GM23338 (cell line): Measurements from ENCODE around the gene LTB4R.

Experiments used
- ZNF114 ChIP-seq: fragments of 250-450 bp; sonication (Bioruptor Pico); IDR thresholded peaks from 2 replicates; pipeline ENCODE4 v1.5.0; 2020; ENCODE audit warnings: mild to moderate bottlenecking, moderate library complexity
- TF ChIP-seq, protein P1 (sequence below), 2 experiments: fragments of 200-600 bp in 1 of 2; sonication (generic) in 1 of 2; conservative IDR thresholded peaks; 2 replicates each; pipeline versions ENCODE4 v1.5.1 to v1.6.1; 2016 to 2017; ENCODE audit warnings: antibody characterized with exemption in 2 of 2, low read depth in 2 of 2, mild to moderate bottlenecking in 2 of 2, moderate library complexity in 1 of 2
- TF ChIP-seq, protein P2 (sequence below): IDR thresholded peaks from one replicate; pipeline ENCODE4 v1.6.1; 2018; ENCODE audit warnings: antibody characterized with exemption; ENCODE audit not compliant: unreplicated experiment

DNA sequence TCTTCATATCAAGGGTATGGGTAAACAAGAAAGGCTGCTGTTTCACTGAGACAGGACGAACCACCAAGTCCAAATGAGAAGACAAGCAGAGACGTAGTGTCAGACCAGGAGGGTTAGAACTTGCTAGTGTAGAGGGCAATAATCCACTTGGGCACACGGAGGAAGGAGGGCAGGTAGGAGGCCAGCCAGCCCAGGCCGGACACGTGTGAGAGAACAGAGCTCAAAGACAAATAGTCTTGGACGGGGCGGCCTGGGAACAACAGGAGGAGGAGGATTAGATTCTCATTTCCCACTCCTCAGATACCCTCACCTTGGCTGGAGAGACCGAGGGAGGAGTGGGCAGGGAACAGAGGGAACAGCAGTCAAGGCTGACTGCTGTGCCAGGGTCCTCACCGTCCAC is 20.6 kb upstream of the LTB4R start:
- TF ChIP-seq, protein P1, sequence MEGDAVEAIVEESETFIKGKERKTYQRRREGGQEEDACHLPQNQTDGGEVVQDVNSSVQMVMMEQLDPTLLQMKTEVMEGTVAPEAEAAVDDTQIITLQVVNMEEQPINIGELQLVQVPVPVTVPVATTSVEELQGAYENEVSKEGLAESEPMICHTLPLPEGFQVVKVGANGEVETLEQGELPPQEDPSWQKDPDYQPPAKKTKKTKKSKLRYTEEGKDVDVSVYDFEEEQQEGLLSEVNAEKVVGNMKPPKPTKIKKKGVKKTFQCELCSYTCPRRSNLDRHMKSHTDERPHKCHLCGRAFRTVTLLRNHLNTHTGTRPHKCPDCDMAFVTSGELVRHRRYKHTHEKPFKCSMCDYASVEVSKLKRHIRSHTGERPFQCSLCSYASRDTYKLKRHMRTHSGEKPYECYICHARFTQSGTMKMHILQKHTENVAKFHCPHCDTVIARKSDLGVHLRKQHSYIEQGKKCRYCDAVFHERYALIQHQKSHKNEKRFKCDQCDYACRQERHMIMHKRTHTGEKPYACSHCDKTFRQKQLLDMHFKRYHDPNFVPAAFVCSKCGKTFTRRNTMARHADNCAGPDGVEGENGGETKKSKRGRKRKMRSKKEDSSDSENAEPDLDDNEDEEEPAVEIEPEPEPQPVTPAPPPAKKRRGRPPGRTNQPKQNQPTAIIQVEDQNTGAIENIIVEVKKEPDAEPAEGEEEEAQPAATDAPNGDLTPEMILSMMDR (conservative IDR thresholded peaks at IDR 0.05; ENCODE audit: low read depth in 2 of 2), result no peak
- TF ChIP-seq, protein P2, sequence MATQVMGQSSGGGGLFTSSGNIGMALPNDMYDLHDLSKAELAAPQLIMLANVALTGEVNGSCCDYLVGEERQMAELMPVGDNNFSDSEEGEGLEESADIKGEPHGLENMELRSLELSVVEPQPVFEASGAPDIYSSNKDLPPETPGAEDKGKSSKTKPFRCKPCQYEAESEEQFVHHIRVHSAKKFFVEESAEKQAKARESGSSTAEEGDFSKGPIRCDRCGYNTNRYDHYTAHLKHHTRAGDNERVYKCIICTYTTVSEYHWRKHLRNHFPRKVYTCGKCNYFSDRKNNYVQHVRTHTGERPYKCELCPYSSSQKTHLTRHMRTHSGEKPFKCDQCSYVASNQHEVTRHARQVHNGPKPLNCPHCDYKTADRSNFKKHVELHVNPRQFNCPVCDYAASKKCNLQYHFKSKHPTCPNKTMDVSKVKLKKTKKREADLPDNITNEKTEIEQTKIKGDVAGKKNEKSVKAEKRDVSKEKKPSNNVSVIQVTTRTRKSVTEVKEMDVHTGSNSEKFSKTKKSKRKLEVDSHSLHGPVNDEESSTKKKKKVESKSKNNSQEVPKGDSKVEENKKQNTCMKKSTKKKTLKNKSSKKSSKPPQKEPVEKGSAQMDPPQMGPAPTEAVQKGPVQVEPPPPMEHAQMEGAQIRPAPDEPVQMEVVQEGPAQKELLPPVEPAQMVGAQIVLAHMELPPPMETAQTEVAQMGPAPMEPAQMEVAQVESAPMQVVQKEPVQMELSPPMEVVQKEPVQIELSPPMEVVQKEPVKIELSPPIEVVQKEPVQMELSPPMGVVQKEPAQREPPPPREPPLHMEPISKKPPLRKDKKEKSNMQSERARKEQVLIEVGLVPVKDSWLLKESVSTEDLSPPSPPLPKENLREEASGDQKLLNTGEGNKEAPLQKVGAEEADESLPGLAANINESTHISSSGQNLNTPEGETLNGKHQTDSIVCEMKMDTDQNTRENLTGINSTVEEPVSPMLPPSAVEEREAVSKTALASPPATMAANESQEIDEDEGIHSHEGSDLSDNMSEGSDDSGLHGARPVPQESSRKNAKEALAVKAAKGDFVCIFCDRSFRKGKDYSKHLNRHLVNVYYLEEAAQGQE, result no peak
- TF ChIP-seq ZNF114 (CRISPR knock-in tag), result no peak
